22Rv1 (cell line): ENCODE results near the gene RBM19.

Experiments used
- H3K27ac ChIP-seq: fragments of 450-650 bp; 2 replicates; pipeline ENCODE4 v1.5.1; 2017
- CTCF ChIP-seq: fragments of 450-650 bp; IDR thresholded peaks from 2 replicates; pipeline ENCODE4 v1.5.1; 2017; ENCODE audit warnings: mild to moderate bottlenecking
- ZFX ChIP-seq: fragments of 450-650 bp; IDR thresholded peaks from 2 replicates; pipeline ENCODE4 v1.6.1; 2017; ENCODE audit warnings: antibody characterized with exemption, borderline replicate concordance

Gene RBM19

GRCh38 chr12:113879658-113880057, 86.5 kb downstream of the RBM19 start:
- H3K27ac ChIP-seq = no peak overlapping the region
- TF ChIP-seq ZFX (no peak), CTCF (no peak)

- H3K27ac ChIP-seq = no peak overlapping the region
- TF ChIP-seq CTCF (no peak), ZFX (no peak)
These were observed 88.5 kb downstream of the RBM19 start for GRCh38 chr12:113877607-113878006.

- no peak overlapping the region for H3K27ac ChIP-seq
- no peak for TF ChIP-seq CTCF
- TF ChIP-seq ZFX = no peak
These were observed 90.0 kb downstream of the RBM19 start for GRCh38 chr12:113876160-113876559.

- no peak overlapping the region for H3K27ac ChIP-seq
- TF ChIP-seq CTCF = no peak
- TF ChIP-seq ZFX = no peak
These were observed 90.4 kb downstream of the RBM19 start for GRCh38 chr12:113875691-113876090.

- no peak overlapping the region for H3K27ac ChIP-seq
These were observed 91.0 kb downstream of the RBM19 start for GRCh38 chr12:113874999-113875561.

GRCh38 chr12:113874326-113874725, 91.8 kb downstream of the RBM19 start:
- TF ChIP-seq ZFX = no peak
- no peak for TF ChIP-seq CTCF
- no peak overlapping the region for H3K27ac ChIP-seq

More at GRCh38 chr12:113874999-113875561, 91.0 kb downstream of the RBM19 start:
- TF ChIP-seq CTCF (no peak), ZFX (no peak)

- no peak overlapping the region for H3K27ac ChIP-seq
- TF ChIP-seq CTCF (no peak), ZFX (no peak)
These were observed 92.4 kb downstream of the RBM19 start for GRCh38 chr12:113873740-113874139.
